Raji (cell line): ENCODE results near the gene VTA1.

Experiments used
- POLR2A ChIP-seq: IDR thresholded peaks from 2 replicates; pipeline ENCODE4 v1.6.1; 2011; ENCODE audit warnings: low read depth, low read length, control low read depth; ENCODE audit not compliant: insufficient read depth

The VTA1 gene

DNA sequence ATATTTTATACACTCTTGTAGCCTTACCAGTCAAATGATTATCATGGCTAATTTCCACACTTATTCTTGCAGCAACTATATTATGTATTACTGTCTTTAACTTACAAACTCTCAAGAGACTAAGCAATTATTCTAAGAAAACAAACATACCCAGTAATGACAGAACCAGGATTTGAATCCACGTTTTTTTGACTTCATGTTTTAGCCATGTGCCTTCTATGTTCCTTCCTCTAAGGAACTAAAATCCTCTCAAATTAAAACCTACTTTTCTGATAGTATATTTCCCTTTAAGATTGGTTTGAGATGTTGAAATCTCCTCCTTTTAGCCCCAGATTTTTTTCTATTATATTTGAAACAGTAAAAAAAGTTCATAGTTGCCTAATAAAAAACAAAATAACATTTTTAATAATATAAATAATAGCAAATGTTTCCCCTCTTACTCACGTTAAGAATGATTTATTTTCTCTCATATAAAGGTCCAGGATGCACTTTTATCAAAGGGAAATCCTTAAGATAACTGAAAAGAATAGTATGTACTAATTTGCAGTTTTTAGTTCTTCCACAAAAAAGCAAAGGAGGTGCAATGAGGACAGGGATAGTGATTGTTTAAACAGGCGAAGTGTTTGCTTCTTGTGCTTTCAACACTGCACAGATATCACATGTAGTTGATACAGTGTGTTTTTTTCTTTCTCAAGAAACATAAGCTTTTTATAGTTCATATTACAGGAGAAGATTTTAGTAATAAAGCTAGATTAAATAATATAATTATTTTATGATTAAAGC lies 54.0 kb downstream of the VTA1 start:
- no peak for TF ChIP-seq POLR2A

DNA sequence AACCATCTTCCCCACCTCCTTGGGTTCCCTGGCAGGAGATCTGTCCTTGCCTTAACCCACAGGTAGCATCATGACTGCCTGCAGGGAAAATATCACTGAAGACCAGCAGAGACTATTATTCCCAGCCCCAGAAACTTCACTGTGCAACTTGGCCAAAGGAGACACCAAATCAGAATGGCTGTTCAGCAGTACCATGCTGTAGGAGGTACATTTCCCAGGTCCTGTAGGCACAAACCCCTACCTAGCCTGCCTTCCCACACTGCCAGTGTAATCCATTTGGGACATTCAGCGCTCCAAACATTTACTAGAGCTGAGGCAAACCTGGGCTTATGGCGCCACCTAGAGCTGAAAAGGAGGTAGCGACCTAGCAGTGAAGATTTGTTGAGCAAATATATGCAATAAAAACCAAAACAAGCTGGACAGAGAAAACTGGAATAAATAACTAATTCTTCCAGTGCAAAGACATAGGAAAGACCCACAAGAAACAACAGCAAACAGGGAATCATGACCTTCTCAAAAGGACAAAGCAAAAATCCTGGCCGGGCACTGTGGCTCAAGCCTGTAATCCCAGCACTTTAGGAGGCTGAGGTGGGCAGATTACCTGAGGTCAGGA lies 60.3 kb downstream of the VTA1 start:
- TF ChIP-seq POLR2A = no peak

DNA sequence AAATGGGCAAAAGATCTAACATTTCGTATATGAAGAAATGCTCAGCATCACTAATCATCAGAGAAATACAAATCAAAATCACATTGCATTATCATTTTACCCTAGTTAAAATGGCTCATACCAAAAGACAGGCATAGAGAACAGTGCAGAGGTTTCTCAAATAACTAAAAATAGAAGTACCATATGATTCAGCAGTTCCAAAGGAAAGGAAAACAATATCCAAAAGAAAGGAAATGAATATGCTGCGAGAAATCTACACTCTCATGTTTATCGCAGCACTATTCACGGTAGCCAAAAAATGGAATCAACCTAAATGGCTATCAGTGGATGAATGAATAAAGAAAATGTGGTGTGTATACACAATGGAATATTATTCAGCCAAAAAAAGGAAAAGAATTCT lies 63.5 kb downstream of the VTA1 start:
- TF ChIP-seq POLR2A = no peak

DNA sequence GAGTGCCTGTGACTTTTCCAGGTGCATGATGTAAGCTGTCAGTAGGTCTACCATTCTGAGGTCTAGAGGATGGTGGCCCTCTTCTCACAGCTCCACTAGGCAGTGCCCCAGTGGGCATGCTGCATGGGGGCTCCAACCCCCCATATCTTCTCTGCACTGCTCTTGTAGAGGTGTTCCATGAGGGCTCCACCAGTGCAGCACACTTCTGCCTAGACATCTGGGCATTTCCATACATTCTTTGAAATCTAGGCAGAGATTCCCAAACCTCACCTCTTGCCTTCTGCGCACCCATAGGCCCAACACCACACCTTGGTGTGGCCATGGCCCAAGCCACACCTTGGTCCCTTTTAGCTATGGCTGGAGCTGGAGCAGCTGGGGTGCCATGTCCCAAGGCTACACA lies 66.3 kb downstream of the VTA1 start:
- TF ChIP-seq POLR2A = no peak

DNA sequence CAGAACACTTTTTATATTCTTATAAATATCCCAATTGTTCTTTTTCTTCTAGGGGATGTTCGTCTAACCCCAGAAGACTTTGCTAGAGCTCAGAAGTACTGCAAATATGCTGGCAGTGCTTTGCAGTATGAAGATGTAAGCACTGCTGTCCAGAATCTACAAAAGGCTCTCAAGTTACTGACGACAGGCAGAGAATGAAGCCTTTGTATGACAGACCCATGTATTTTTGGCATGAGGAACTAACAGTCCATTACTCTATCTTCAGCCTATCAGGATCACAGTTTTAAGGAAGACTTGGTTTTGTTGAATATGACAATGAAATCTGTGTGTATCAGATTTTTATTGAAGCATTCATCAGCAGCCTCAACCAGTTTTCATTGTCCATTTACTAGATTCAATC lies 71.4 kb downstream of the VTA1 start:
- no peak for TF ChIP-seq POLR2A

DNA sequence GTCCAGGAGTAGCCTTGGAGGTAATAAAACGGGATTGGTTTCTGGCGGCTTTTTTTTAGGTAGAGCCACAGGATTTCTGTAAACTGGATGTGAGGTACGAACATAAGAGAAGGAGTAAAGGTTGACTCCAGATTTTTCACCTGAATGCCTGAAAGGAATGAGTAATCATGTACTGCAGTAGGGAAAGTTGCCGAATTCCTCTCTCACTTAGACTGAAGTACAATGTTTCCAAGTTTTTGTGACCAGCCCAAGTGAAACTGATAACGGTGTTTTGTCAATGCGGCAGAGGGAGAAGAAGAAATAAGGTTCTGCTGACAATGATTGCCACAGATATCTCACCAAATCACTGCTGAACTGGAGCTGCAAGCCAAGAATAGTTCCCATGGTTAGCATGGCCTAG lies 75.0 kb downstream of the VTA1 start:
- TF ChIP-seq POLR2A = no peak

DNA sequence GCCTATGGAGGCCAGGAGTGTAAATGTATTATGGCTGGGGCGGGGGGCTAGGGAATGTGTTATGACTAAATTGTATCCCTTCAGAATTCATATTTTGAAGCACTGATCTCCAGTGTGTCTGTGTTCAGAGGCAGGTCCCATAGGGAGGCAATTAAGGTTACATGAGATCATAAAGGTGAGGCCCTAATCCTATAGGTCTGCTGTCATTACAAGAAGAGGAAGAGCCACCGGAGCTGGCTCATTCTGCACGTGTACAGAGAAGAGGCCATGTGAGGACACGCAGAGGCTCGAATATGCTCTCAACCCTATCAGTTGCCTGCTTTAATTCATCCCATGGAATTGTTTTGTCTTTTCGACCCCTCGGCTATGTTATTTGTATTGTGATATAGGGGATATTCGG lies 76.9 kb downstream of the VTA1 start:
- no peak for TF ChIP-seq POLR2A

DNA sequence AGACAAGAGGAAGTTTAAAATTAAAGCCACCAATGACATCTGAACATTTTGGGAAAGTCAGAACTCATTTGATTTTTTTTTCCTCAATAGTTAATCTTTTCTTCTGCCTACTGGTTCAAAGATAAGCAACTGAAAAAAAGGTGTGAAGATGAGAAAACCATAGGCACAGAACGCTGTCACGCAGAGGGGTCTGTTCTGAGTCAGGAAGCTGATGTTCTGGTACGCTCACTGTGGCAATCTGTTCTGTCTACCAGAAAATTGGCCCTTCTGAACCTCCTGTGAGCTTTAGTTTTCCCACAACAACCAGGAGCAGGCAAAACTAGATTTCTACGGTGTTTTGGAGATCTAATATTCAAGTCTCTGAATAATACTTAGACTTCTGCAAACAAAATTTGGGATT lies 78.1 kb downstream of the VTA1 start:
- TF ChIP-seq POLR2A = no peak

DNA sequence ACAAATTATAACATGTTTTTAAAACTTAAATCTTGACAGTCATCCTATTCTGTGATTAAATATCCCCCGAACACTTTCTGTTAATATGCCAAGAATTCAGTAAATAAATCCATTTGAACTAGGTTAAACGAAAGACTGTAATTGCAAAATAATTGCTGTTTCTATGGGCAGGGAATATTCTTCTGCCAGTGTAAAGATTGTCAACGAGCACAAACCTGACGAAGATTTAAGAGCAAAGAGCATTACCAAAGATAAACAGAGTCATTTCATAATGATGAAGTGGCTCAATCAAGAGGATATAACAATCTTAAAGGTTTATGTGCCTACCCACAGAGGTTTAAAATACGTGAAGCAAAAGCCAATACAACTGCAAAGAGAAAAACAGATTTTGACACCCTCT lies 78.5 kb downstream of the VTA1 start:
- no peak for TF ChIP-seq POLR2A

DNA sequence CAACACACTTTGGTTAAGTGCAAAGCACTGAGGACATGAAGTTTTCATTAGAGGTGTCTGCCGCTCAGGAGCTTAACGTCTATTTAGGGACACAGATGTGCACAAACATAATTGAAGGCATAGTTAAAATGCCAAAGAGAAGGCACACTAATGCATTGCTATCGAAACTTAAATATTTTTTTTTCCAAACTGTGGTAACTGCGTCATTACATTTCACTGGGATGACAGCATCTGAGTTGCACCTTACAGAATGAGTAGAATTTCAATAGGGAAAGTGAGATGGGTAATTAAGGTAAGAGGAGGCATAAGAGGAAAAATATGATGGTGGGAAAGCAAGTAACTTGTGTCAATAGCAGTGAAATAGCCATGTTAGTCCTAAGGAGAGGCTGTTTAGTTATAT lies 79.7 kb downstream of the VTA1 start:
- no peak for TF ChIP-seq POLR2A

DNA sequence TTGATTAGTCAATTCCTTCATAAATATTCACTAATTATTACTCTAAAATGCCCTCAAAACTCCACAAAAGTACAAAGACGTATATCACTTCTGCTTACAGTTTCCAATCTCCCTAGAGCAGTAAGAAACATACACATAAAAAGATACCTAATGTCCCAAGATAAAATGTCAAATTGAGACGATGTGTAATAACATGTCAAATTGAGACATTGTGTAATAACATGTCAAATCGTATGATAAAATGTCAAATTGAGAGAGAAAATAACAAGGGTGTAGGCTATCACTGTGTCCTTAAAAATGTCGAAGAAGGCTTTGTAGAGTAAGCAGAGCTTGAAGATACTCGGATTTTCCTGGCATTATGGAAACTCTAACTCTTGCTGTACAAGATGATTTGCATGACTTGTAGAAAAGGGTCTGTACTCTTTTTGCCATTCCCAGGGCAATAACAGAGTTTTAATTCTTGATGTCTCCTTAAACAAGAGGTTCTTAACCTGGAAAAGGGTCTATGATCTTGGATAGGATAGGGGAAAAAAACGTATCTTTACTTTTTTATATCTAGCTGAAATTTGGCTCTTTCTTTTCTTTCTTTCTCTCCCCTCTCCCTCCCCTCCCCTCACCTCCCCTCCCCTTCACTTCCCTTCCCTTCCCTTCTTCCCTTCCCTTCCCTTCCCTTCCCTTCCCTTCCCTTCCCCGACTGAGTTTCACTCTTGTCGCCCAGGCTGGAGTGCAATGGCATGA lies 87.1 kb downstream of the VTA1 start:
- TF ChIP-seq POLR2A = no peak

DNA sequence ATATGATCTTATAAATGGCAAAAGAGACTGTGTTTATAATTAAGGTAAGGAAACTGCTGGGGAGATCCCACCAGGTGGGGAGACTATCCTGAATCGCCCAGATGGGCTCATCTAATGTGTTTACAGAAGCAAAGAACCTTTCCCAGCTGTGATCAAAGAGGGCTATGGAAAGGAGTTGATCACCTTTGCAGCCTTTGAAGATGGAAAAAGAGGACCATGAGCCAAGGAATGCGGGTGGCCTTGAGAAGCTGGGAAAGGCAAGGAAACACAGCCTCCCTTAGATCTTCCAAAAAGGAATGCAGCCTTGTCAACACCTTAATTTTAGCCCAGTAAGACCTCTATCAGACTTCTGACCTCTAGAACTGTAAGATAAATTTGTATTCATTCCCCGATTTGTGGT lies 88.2 kb downstream of the VTA1 start:
- no peak for TF ChIP-seq POLR2A

DNA sequence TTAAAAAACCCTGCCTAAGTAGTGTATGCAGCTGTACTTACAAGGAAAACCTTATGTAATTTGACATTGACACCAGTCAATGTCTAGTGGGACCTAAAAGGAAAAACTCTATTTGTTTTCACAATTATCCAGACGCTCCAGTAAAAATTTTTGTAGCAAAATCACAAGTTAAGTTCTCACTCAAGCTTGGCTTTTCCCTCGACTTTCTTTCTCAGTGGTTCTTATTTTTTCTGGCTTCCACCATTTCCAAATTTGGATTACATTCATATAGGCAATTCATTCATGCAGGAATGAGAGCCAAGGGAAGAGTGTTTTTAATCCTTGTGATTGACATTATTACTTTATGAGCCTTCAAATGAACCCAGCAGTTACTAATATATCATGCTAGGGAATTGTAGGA lies 88.7 kb downstream of the VTA1 start:
- no peak for TF ChIP-seq POLR2A

DNA sequence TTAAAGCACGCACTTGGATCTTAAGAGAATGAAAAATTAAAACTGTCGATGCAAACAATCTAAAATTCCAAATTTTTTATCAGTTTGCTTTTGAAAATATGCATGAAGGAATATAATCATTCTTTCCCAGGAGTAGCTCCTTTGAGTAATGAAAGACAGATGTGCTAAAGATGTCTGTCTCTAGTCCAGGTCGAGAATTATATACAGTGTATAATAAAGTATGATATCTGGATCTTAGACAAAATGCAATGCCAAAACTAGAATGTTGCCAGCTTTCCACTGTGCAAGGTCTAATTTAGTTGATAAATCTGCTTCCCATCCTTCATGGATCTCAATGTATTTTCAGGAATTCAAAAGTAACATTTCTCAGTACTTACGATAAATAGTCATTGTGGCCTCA lies 89.6 kb downstream of the VTA1 start:
- no peak for TF ChIP-seq POLR2A

DNA sequence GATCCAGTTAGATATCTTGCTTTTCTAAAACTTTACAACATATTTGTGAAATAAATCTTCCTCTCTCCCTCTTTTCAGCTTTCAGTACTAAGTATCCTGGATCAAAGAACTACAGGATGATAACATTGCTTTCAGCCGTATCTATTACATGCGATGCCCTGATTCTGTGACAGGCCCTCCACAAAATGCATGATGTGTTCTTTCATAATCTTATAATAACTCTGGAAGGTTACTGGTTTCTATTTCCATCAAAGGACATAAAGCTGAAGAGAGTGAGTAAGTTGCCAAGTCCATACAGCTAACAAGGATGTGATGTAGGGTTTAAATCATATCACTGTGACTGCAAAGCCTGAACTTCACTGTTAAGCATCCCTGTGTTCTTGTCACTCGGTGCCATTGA lies 91.8 kb downstream of the VTA1 start:
- TF ChIP-seq POLR2A = no peak

DNA sequence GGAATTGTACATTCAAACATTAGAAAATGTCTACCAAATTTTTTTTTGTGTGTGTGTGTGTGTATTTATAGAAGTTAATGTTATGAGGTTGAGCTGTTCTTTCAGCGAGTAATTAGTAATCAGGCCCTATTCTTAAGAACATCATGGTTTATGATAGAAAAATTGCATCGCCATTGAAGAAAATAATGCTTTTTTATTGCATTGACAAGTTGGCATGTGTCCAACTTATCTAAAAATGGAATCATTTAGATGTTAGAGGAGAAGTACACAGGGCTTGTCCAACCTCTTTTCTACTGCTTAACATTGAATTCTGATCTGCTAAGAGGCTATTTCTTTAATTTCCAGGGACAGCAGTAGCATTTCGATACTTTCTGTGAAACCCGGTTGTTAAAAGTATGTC lies 93.1 kb downstream of the VTA1 start:
- TF ChIP-seq POLR2A = no peak
